BLaER1 treated with 17β-estradiol and CSF1 and Interleukin-3, amounts not matched to agents 10 nM and 100 nM (cell line): ENCODE data around the gene DEAF1.

Source experiments
- H3K27ac ChIP-seq, 11 experiments: shearing (Covaris generic); formaldehyde crosslinking; 2 replicates each; pipeline ENCODE4 v1.8.1; 2022
- H3K27me3 ChIP-seq, 11 experiments: shearing (Covaris generic); formaldehyde crosslinking; 2 replicates each; pipeline ENCODE4 v1.8.1; 2022
- H3K36me3 ChIP-seq, 11 experiments: shearing (Covaris generic); formaldehyde crosslinking; 2 replicates each; pipeline ENCODE4 v1.8.1; 2022
- H3K4me1 ChIP-seq, 10 experiments: shearing (Covaris generic); formaldehyde crosslinking; 2 replicates each; pipeline ENCODE4 v1.8.1; 2022
- H3K4me2 ChIP-seq, 11 experiments: shearing (Covaris generic); formaldehyde crosslinking; 2 replicates each; pipeline ENCODE4 v1.8.1; 2022
- H3K4me3 ChIP-seq, 10 experiments: shearing (Covaris generic); formaldehyde crosslinking; 2 replicates each; pipeline ENCODE4 v1.8.1; 2022
- H3K9ac ChIP-seq, 11 experiments: shearing (Covaris generic); formaldehyde crosslinking; 2 replicates each; pipeline ENCODE4 v1.8.1; 2022
- H3K9me3 ChIP-seq, 11 experiments: shearing (Covaris generic); formaldehyde crosslinking; replicated peaks in 1 of 11; 2 replicates each; pipeline ENCODE4 v1.8.1; 2022
- H4K20me1 ChIP-seq, 11 experiments: shearing (Covaris generic); formaldehyde crosslinking; 2 replicates each; pipeline ENCODE4 v1.8.1; 2022
- Cebpa-rat ChIP-seq, 11 experiments: shearing (Covaris generic); IDR thresholded peaks; 2 replicates each; pipeline ENCODE4 v1.8.1; 2022

The DEAF1 gene

DNA sequence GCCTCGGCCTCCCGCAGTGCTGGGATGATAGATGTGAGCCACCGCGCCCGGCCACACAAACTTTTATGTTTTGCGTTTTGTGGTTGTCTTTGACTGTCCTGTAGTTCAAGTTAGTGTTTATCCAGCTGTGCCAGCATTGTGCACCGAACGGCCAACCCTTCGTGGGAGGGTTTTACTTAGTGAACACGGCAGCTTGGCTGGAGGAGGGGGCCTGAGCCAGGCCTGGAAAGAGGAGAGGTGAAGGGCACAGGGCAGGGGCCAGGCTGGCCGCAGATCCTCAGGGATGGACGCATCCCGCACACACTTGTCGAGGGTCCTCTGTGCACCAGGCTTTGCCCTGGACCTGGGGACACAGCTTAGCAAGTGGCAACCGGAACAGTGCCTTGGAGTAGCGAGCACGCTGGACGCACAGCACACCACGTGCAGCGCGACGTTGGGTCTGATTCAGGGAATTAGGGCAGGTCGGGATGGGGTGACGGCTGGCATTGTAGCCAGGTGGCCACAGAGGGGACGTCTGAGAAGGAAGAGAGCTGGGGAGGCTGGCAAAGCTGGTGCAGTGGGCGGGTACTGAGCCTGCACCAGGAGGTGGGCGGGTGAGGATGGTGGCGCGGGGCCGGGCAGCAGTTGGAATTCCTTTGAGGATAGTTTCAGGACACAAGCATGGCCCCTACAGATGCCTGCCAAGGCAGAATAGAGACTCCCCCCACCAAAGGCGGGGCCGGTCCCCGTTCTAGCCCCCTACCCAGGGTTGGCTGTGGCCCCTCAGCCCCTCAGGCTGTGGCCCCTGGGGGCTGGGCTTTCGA lies 24.4 kb upstream of the DEAF1 start:
- Histone ChIP-seq H3K27ac (no peak overlapping the region), H3K9ac (no peak overlapping the region), H3K4me1 (peaks cover 17 to 35% (median 29%) of the 10 kb centered on the region in 10 experiments), H4K20me1 (peaks cover 0 to 31% (median 16%) of the 10 kb centered on the region in 11 experiments; a peak in 18 of 22 replicates), H3K4me2 (peak overlapping the region in 5 of 11 experiments; percentile 86 to 93 (median 89); a peak in 10 of 22 replicates), H3K9me3 (peaks cover 0 to 8% (median 0%) of the 10 kb centered on the region in 11 experiments; a peak in 3 of 22 replicates), H3K4me3 (no peak overlapping the region), H3K36me3 (no peaks in the 10 kb centered on the region), H3K27me3 (peaks cover 37 to 46% (median 42%) of the 10 kb centered on the region in 11 experiments)
- TF ChIP-seq Cebpa-rat (IDR thresholded peaks at IDR 0.05) = no peak

DNA sequence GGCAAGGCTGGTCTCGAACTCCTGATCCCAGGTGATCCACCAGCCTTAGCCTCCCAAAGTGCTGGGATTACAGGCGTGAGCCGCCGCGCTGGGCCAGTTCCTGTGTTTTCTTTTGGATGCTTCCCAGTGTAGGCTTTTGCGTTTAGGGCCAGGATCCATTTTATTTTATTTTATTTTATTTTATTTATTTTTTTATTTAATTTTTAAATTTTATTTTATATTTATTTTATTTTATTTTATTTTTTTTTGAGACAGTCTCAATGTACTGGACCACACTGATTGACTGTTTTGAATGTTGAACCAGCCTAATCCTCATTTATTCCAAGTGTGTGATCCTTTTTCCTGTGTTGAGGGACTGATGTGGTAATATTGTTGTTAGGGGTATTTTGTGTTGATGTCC lies 19.4 kb upstream of the DEAF1 start:
- Histone ChIP-seq H3K27ac (no peak overlapping the region), H3K9ac (no peak overlapping the region), H3K4me1 (peaks cover 10 to 20% (median 16%) of the 10 kb centered on the region in 10 experiments; a peak in 17 of 20 replicates), H3K36me3 (no peaks in the 10 kb centered on the region), H3K9me3 (peaks cover 0 to 8% (median 0%) of the 10 kb centered on the region in 11 experiments; a peak in 3 of 22 replicates), H3K4me2 (no peak overlapping the region), H4K20me1 (peaks cover 0 to 1% (median 0%) of the 10 kb centered on the region in 11 experiments; a peak in 1 of 22 replicates), H3K27me3 (peaks cover 20 to 27% (median 25%) of the 10 kb centered on the region in 11 experiments; a peak in 21 of 22 replicates), H3K4me3 (no peak overlapping the region)
- TF ChIP-seq Cebpa-rat (IDR thresholded peaks at IDR 0.05) = no peak

DNA sequence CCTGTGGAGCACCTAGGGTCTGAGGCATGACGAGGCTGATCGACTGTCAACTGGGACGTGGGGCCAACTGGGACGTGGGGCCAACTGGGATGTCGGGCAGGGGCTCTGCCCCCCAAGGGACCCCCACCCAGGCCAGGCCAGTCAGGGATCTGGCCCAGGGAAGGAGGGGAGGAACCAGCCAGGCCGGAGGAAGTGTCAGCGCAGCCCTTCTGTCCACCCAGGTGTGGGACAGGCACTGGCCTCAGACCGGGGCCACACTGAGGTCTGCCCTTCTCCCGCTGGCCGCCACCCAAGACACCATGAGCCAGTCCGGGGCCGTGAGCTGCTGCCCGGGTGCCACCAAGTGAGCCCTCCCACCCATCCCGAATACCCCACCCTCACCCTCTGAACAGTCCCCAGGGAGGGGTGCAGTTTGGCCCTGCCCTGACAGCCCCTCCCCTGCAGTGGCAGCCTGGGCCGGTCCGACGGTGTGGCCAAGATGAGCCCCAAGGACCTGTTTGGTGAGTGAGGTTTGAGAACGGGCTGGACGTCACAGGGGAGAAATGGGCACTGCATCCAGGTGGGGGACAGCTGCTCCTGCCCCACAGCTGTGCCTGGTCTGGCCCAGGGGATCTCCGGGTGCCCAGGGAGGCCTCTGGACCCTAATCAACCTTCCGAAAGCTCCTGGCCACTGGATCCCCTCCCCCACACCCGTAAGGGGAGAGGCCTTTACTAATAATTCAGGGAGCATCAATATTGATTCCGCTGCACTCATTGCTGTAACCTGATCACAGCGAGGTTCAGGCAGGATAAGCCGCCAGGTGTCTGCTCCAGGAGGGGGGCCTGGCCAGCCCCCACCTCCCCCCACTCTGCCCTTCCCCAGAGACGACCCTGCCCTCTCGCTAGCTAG lies 14.3 kb upstream of the DEAF1 start:
- H3K4me2 ChIP-seq = peak overlapping the region in 7 of 11 experiments; percentile 38 to 63 (median 47); a peak in 12 of 22 replicates
- H3K4me3 ChIP-seq = no peak overlapping the region
- H3K9ac ChIP-seq = no peak overlapping the region
- TF ChIP-seq Cebpa-rat (IDR thresholded peaks at IDR 0.05) = no peak
- H3K27me3 ChIP-seq = peaks cover 57 to 71% (median 68%) of the 10 kb centered on the region in 11 experiments
- peaks cover 29 to 58% (median 43%) of the 10 kb centered on the region in 10 experiments for H3K4me1 ChIP-seq
- H4K20me1 ChIP-seq = peaks cover 0 to 41% (median 29%) of the 10 kb centered on the region in 11 experiments; a peak in 17 of 22 replicates
- H3K27ac ChIP-seq = no peak overlapping the region
- H3K9me3 ChIP-seq = no peaks in the 10 kb centered on the region
- H3K36me3 ChIP-seq = peaks cover 0 to 10% (median 4%) of the 10 kb centered on the region in 11 experiments; a peak in 8 of 22 replicates

DNA sequence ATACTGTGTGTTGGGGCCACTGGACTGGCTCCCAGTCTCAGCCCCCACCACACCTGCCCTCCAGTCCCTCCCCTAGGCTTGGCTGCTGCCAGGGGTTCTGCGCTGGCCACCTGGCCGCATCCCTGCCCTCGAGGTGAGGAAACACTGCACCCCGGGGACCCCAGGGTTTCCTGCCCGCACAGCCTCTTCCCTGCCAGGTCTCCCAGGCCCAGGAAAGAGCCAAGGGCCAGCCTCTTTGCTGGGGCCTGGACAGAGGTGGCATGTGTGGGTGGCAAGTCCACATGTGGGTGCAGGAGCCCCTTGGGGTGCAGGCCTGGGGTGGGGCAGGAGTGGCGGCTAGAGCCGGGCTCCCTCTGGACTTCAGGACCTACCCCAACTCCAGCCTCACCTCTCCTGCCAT lies 13.5 kb upstream of the DEAF1 start:
- H3K27me3 ChIP-seq = peaks cover 57 to 75% (median 68%) of the 10 kb centered on the region in 11 experiments
- peaks cover 29 to 58% (median 43%) of the 10 kb centered on the region in 10 experiments for H3K4me1 ChIP-seq

DNA sequence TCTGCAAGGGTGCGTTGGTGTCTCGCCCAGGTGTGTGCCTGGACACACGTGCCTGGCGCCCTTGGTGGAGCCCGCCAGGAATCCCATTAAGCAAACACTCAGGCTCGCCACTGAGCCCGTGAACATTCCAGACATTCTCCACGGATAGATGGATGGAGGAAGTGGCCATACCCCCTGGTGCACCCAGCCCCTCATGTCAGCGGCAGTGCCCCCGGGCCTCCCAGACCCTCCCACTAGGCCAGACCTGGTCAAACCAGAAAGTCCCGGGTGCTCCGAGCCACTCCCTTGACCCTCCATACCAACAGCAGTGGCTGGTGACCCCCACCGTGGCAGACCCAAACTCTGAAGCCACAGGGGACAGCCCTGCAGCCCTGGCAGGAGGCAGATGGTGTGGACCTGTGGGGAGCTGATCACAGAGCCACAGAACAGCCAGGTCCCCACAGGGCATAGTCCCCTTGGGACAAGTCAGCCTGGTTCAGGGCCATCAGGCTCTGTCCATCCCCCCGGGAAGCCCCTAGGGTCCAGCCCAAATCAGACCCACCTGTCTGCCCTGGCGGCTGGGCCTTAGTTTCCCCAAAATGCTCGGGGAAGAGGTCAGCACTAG lies 12.9 kb upstream of the DEAF1 start:
- Histone ChIP-seq H3K4me3 (no peak overlapping the region), H3K4me1 (peaks cover 29 to 62% (median 46%) of the 10 kb centered on the region in 10 experiments), H3K4me2 (peak overlapping the region in 9 of 11 experiments; percentile 9 to 82 (median 55); a peak in 15 of 22 replicates), H4K20me1 (peaks cover 0 to 55% (median 35%) of the 10 kb centered on the region in 11 experiments; a peak in 17 of 22 replicates), H3K9me3 (no peaks in the 10 kb centered on the region), H3K27ac (no peak overlapping the region), H3K36me3 (peaks cover 0 to 20% (median 14%) of the 10 kb centered on the region in 11 experiments; a peak in 13 of 22 replicates), H3K27me3 (peaks cover 57 to 75% (median 68%) of the 10 kb centered on the region in 11 experiments), H3K9ac (peak overlapping the region in 1 of 11 experiments; percentile 3; a peak in 1 of 22 replicates)
- TF ChIP-seq Cebpa-rat (IDR thresholded peaks at IDR 0.05) = no peak

More for the DNA sequence above, 13.5 kb upstream of the DEAF1 start:
- Histone ChIP-seq H3K36me3 (peaks cover 0 to 14% (median 8%) of the 10 kb centered on the region in 11 experiments; a peak in 11 of 22 replicates), H3K27ac (no peak overlapping the region), H3K4me2 (peak overlapping the region in 9 of 11 experiments; percentile 9 to 68 (median 54); a peak in 15 of 22 replicates), H3K9me3 (no peaks in the 10 kb centered on the region), H3K9ac (peak overlapping the region in 1 of 11 experiments; percentile 3; a peak in 1 of 22 replicates), H3K4me3 (no peak overlapping the region), H4K20me1 (peaks cover 0 to 50% (median 33%) of the 10 kb centered on the region in 11 experiments; a peak in 17 of 22 replicates)
- no peak for TF ChIP-seq Cebpa-rat (IDR thresholded peaks at IDR 0.05)

DNA sequence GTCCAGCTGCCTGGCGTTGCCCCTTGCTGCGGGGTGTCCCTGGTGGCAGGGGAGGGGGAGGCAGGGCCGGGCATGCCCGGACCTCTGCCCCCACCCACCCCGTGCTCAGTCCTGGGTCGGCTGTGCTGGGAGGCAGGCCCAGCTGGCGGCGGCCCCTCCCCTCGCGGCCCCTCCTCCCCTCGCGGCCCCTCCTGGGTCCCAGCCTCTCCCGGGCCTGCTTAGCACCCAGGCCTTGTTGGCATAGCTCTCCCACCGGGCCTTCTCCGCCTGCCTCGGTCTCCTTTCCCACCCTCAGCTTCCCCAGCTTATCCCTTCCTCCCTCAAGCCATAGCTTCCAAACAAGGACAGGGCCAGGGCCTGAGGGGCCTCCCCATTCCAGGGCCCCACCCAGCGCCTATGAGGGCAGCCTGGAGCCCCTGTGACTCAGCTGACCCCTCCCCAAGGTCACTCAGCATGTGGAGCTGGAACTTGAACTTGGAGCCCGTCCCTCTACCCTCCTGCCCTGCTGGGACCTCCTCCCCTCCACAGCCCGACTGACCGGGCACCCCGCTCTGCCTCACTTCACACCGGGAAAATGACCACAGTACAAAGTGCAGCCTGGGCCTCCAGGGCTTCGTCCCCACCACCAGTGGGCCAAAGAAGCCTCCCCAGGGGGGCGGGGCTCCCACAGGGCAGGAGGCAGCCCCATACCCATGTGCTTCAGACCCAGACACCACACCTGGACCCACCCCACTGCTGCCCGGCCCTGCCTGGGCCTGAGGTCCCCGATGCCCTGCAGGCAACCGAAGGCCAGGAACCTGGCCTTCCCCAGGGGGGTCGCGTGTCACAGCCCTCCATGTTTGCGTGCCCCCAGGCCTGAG lies 12.2 kb upstream of the DEAF1 start:
- H3K4me2 ChIP-seq = peak overlapping the region; percentile 2 to 87 (median 68); a peak in 16 of 22 replicates
- H3K4me1 ChIP-seq = peaks cover 31 to 69% (median 53%) of the 10 kb centered on the region in 10 experiments
- peak overlapping the region in 2 of 11 experiments; percentile 50 to 60; a peak in 3 of 22 replicates for H3K9ac ChIP-seq
- H3K9me3 ChIP-seq = peaks cover 0 to 1% (median 0%) of the 10 kb centered on the region in 11 experiments; a peak in 3 of 22 replicates
- H3K27me3 ChIP-seq = peaks cover 57 to 75% (median 68%) of the 10 kb centered on the region in 11 experiments
- no peak overlapping the region for H3K27ac ChIP-seq
- peaks cover 0 to 58% (median 36%) of the 10 kb centered on the region in 11 experiments; a peak in 17 of 22 replicates for H4K20me1 ChIP-seq
- TF ChIP-seq Cebpa-rat (IDR thresholded peaks at IDR 0.05) = no peak
- peaks cover 2 to 26% (median 21%) of the 10 kb centered on the region in 11 experiments; a peak in 21 of 22 replicates for H3K36me3 ChIP-seq
- peak overlapping the region in 4 of 10 experiments; percentile 24 to 59 (median 47); a peak in 6 of 20 replicates for H3K4me3 ChIP-seq

DNA sequence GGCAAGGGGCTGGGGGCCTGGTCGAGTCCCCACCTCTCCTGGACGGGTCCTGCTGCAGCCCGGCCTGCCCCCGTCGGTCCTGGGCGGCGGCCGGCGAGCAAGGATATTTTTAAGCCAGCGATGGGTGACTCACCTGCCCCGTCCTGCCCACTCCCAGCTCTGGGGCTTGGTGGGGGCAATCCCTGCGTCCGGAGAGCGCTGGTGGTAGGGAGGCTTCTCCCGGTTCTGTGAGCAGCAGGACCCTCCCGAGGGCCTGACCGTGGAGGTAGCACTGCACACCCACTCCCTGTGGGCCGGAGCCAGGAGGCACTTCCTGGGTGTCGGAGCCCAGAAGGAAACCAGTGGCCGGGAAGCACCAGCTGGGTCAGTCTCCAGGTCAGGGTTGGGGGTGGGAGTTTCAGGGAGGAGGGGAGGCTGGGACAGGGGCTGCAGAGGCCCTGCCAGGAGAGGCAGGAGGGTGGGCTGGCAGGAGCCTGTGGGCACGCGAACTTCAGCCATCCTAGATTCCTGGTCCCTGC lies 11.5 kb upstream of the DEAF1 start:
- peaks cover 9 to 33% (median 28%) of the 10 kb centered on the region in 11 experiments for H3K36me3 ChIP-seq
- peaks cover 0 to 58% (median 36%) of the 10 kb centered on the region in 11 experiments; a peak in 17 of 22 replicates for H4K20me1 ChIP-seq
- TF ChIP-seq Cebpa-rat (IDR thresholded peaks at IDR 0.05) = no peak
- peaks cover 0 to 8% (median 0%) of the 10 kb centered on the region in 11 experiments; a peak in 8 of 22 replicates for H3K9me3 ChIP-seq
- peaks cover 57 to 74% (median 68%) of the 10 kb centered on the region in 11 experiments for H3K27me3 ChIP-seq
- H3K4me3 ChIP-seq = peak overlapping the region in 6 of 10 experiments; percentile 12 to 59 (median 34); a peak in 8 of 20 replicates
- peak overlapping the region; percentile 2 to 87 (median 44); a peak in 18 of 22 replicates for H3K4me2 ChIP-seq
- H3K27ac ChIP-seq = no peak overlapping the region
- peaks cover 38 to 76% (median 60%) of the 10 kb centered on the region in 10 experiments for H3K4me1 ChIP-seq
- H3K9ac ChIP-seq = peak overlapping the region in 3 of 11 experiments; percentile 2 to 60 (median 50); a peak in 3 of 22 replicates
